Measurements from ENCODE around the gene CTTNBP2NL.
"Not testable (repeated sequence)": the region's sequence is repeated elsewhere in the genome, so short reads cannot be mapped to it uniquely, and the experiment has no call there.

CTTNBP2NL gene

DNA sequence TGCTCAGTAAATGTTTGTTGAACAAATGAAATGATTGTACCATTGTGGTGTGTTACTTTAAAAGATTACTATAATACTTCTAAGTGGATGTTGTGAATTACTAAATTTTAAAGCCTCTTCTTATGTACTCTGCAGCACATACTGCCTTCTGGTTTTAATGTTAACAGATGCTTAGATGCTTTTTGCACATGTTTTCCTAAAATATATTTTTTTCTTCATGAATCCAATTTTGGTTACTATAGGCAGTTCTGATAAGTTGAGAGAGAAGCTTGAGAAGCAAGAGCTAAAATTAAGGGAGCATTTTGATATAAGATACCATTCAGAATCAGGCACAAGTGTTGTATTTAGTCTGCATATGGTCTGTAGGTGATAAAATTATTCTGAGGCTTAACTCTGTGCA lies 21.3 kb downstream of the CTTNBP2NL start:
- DNase-seq (ENCODE audit: extremely low spot score, insufficient read length, low read depth) (no peak), FAIRE-seq (no peak)

- DNase-seq (ENCODE audit: extremely low spot score, insufficient read length, low read depth) (no peak), FAIRE-seq (no peak)
These were observed 22.3 kb downstream of the CTTNBP2NL start for GRCh38 chr1:112418099-112418892.

DNA sequence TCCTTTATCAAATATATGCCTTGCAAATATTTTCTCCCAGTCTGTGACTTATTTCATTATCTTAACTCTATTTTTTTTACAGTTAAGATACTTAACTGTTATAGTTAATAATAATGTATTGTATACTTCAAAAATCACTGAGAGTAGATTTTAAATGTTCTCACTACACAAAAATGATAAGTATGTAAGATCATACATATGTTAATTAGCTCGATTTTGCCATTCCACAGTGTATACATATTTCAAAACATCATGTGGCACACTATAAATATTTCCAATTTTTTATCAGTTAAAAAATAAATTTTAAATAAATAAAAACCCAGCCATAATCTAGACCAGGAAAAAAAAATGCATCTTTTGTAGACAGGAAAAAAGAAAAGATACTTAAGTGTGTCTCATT lies 27.2 kb downstream of the CTTNBP2NL start:
- FAIRE-seq (no peak), DNase-seq (ENCODE audit: extremely low spot score, insufficient read length, low read depth) (no peak)

DNA sequence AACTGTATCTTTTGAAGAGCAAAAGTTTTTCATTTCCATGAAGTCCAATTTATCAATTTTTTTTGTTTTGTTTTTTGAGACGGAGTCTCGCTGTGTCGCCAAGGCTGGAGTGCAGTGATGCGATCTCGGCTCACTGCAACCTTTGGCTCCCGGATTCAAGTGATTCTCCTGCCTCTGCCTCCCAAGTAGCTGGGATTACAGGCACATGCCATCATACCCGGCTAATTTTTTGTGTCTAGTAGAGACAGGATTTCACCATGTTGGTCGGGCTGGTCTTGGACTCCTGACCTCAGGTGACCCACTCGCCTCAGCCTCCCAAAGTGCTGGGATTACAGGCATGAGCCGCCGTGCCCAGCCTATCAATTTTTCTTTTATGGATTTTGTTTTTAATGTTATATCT lies 27.7 kb downstream of the CTTNBP2NL start:
- DNase-seq (ENCODE audit: extremely low spot score, insufficient read length, low read depth) = not testable (repeated sequence)

GRCh38 chr1:112429749-112430148 lies 33.7 kb downstream of the CTTNBP2NL start:
- DNase-seq (ENCODE audit: extremely low spot score, insufficient read length, low read depth) = no peak
- no peak for FAIRE-seq

More for the DNA sequence above, 27.7 kb downstream of the CTTNBP2NL start:
- FAIRE-seq = not testable (repeated sequence)

GRCh38 chr1:112431038-112431437 lies 35.0 kb downstream of the CTTNBP2NL start:
- FAIRE-seq (peak; percentile 21), DNase-seq (ENCODE audit: extremely low spot score, insufficient read length, low read depth) (no peak)

DNA sequence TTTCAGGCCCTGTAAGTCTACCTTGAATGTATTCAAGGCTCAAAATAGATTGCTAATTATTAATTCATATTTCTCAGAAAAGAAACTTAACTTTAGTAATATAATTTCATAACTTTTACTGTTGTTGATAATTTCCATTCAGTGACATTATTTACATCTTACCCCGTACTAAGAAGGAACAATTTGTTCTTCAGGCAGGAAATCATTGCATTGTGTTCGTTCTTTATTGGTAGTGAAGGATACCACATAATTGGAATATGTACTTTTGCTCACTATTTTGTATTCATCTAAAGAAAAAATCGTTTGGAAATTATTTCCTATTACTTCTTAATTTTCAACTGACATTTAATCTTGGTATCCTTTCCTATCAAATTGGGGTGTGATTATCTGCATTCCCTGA lies 39.4 kb downstream of the CTTNBP2NL start:
- DNase-seq (ENCODE audit: extremely low spot score, insufficient read length, low read depth) (no peak), FAIRE-seq (no peak)

DNA sequence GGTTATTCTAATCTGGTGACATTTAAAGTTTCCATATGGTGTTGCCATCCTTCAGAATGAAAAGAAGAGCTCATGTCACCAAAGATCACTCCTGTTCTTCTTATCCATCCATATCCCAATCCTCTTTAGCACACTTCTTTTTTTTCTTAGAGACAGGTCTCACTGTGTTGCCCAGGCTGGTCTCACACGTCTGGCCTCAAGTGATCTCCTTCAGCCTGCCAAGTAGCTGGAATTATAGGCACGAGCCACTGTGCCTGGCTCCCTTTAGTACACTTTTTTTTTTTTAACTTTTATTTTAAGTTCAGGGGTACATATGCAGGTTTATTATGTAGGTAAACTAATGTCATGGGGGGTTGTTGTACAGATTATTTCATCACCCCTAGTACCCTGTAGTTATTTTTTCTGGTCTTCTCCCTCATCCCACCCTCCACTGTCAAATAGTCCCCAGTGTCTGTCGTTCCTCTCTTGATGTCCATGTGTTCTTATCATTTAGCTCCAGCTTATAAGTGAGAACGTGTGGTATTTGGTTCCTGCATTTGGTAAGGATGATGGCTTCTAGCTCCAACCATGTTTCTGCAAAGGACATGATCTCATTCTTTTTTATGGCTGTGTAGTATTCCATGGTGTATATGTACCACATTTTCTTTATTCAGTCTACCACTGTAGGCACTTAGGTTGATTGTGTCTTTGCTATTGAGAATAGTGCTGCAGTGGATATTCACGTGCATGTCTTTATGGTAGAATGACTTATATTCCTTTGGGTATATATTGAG lies 40.6 kb downstream of the CTTNBP2NL start:
- FAIRE-seq = peak; percentile 52
- DNase-seq (ENCODE audit: extremely low spot score, insufficient read length, low read depth) = no peak

- FAIRE-seq; DNase-seq (ENCODE audit: extremely low spot score, insufficient read length, low read depth): not testable (repeated sequence)
These were observed 42.1 kb downstream of the CTTNBP2NL start for GRCh38 chr1:112438156-112438555.

DNA sequence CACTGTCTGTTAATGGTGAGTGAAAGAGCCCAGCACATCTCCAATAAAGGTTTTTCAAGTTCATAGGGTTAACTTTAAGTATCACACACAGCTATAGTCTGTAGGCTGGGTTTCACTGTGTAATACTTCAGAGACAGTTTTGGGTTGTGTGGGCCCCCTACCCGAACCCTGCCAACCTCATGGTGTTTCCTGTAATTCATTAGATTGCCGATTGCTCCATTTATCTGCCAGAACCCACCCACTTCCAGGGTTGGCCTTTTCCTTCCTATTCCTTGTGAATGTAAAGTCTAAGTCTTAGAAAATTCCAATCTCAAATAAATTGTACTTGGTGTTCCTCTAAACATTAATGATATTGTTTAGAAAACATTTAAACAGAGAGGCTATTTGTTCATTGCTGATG lies 43.6 kb downstream of the CTTNBP2NL start:
- FAIRE-seq = no peak

GRCh38 chr1:112440574-112440973 lies 44.6 kb downstream of the CTTNBP2NL start:
- DNase-seq (ENCODE audit: extremely low spot score, insufficient read length, low read depth) (no peak), FAIRE-seq (no peak)

More for the DNA sequence above, 43.6 kb downstream of the CTTNBP2NL start:
- DNase-seq (ENCODE audit: extremely low spot score, insufficient read length, low read depth) = no peak

GRCh38 chr1:112444269-112444668 lies 48.3 kb downstream of the CTTNBP2NL start:
- DNase-seq (ENCODE audit: extremely low spot score, insufficient read length, low read depth) = no peak
- no peak for FAIRE-seq

DNA sequence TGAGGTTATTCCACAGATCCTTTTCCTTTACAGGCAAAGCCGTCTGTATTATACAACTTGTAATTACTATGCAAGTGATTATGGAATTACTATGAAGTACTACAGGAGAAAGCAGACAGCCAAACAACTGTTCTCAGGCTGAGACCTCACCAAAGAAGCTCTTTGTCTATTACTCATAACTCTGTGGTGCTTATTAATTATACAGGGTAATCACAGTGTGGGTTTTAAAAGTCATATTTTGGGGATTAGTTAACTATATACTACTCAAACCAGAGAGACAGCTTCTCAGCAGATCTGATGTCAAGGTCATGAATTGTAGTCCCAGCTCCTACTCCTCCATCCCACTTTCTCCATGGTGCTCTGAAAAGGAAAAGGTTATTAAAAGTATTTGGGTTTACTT lies 49.6 kb downstream of the CTTNBP2NL start:
- DNase-seq (ENCODE audit: extremely low spot score, insufficient read length, low read depth) (no peak), FAIRE-seq (no peak)

DNA sequence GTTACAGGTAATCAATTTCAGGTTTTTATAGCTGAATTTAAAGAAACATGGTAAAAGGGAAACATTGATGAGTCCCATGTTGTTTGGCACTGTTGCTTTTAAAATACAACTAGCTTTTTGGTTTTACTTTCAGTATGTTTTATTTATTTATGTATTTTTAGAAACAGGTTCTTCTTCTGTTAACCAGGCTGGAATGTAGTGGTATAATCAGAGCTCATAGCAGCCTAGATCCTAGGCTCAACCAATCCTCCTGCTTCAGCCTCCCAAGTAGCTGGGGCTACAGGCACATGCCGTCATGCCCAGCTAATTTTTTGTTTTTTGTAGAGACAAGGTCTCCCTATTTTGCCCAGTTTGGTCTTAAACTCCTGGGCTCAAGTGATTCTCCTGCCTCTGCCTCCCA lies 50.4 kb downstream of the CTTNBP2NL start:
- FAIRE-seq = no peak
- DNase-seq (ENCODE audit: extremely low spot score, insufficient read length, low read depth) = no peak

- FAIRE-seq (no peak), DNase-seq (ENCODE audit: extremely low spot score, insufficient read length, low read depth) (no peak)
These were observed 53.1 kb downstream of the CTTNBP2NL start for GRCh38 chr1:112448904-112449629.

DNA sequence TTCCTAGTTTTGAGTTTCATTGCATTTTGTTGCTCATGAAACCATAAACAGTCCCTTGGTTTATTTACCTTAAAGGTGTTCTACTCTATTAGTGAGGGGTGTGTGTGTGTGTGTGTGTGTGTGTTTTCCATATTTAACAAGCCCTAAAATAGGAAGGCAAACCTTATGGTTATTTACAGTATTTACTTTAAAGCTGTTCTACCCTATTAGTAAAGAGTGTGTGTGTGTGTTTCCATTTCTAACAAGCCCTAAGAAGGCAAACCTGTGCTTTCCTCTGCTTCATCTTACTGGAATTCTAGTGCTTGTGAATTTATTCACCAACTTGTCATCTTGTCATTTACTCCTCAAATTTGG lies 53.6 kb downstream of the CTTNBP2NL start:
- no peak for DNase-seq (ENCODE audit: extremely low spot score, insufficient read length, low read depth)
- FAIRE-seq = no peak

DNA sequence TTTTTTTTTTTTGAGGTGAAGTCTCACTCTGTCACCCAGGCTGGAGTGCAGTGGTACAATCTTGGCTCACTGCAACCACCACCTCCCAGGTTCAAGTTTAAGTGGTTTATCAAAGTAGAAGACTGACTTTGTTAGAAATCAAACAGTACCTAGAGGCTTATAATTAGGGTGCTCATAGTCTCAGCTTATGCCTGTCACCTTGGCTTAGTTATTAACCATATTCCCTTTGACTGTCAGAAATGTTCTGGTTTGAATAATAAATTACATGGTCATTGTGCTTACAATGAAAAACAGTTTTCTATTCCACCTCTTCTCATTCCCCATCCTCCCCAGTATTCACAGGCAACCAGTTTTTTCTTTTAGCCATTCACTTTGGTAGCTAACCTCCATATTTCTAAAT lies 54.8 kb downstream of the CTTNBP2NL start:
- no peak for DNase-seq (ENCODE audit: extremely low spot score, insufficient read length, low read depth)
- FAIRE-seq = no peak

DNA sequence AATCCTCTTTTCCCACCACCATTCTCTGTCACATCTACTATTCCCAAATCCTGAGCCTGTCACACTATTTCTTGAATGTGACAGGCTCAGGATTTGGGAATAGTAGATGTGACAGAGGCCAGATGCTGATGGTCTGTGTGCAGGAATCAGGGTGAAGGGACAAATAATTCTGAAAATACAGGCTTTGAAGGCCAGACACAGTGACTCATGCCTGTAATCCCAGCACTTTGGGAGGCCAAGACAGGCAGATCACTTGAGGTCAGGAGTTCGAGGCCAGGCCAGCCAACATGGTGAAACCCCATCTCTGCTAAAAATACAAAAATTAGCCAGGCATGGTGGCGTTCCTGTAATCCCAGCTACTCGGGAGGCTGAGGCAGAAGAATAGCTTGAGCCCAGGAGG lies 55.3 kb downstream of the CTTNBP2NL start:
- not testable (repeated sequence) for FAIRE-seq; DNase-seq (ENCODE audit: extremely low spot score, insufficient read length, low read depth)

DNA sequence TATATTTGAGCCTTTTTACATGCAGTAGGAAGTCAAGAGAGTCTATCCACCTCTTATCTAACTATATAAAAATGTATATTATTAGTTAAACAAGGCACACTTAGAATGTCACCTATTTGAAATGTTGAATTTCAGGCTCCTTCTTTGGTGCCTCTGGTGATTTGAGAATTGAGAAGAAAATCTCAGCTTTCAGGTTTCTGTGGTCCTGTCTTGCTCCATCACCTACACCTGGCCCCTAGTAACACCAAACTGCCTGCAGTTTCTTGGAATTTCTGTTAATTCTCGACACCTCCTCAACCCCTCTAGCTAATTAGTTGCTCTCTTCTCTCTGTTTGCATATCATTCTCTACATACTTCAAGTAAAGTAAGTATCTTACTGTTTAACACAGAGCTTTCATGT lies 57.9 kb downstream of the CTTNBP2NL start:
- DNase-seq (ENCODE audit: extremely low spot score, insufficient read length, low read depth) (no peak), FAIRE-seq (no peak)

DNA sequence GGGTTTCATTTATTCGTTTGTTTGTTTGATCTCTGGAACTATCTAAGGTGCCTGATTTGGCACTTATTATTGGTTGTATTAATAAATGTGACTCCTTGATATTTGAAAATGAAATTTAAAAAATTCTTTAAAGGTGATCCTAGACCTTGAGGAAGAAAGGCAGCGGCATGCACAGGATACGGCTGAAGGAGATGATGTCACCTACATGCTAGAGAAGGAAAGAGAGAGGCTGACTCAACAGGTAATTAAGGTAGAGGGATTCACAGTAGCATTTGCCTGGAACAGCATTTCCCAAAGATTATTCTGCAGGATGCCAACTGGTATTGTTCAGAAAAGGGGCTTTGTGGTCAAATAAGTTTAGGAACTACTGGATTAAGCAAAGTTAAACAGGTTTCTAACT lies 58.3 kb downstream of the CTTNBP2NL start:
- DNase-seq (ENCODE audit: extremely low spot score, insufficient read length, low read depth) = no peak
- no peak for FAIRE-seq

DNA sequence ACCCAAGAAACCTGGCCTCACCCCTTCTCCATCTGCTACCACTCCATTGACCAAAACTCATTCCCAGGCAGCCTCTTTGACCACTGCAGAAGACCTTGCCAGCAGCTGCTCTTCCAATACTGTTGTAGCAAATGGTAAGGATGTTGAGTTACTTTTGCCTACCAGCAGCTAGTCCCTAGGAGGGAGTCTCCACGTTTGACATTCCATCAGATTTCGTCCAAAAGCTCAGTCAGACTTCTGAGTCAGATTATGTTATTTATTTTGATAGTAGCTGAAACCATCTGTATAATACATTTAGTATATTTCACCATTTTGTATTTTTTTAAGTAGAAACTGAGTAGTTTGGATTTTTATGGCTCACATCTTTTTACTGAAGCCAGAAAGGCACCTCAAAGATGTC lies 61.2 kb downstream of the CTTNBP2NL start:
- FAIRE-seq = no peak

More for the DNA sequence above, 61.2 kb downstream of the CTTNBP2NL start:
- DNase-seq (ENCODE audit: extremely low spot score, insufficient read length, low read depth) = no peak

Data from GM18507 (cell line).